ENCODE data around the gene DNLZ. TPM values are rescaled to one million over a fixed set of nuclear protein-coding genes. Genes with fewer than 3 reads are reported as not detected.

The DNLZ gene
- total and polyA plus RNA-seq, 10 of the 15 experiments (the other 5 are each of a cell fraction or from before 2014, with no cell fraction given) = 0.66 to 29.7 (median 14.7) TPM; not detected in 1

DNA sequence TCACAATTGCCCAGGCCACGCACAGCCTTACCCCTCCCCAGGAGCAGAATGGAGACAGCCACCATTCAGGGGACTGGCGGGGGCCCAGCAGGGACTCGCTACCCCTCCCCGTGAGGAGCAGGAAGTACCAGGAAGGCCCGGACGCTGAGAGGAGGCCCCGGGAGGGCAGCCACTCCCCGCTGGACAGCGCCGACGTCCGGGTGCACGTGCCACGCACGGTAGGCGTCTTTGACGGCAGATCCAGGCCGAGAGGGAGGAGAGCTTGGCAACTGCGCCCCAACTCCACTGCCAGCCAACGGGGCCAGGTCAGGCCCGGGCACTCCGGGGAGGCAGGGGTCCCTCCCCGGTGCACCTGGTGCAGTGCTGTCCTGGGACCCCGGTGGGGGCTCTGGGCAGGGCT is 14.0 kb downstream of the DNLZ start:
- no peak overlapping the region for H3K4me3 ChIP-seq
- H3K9me3 ChIP-seq (replicated peaks; ENCODE audit: control insufficient read depth, insufficient read depth, low read length) = no peaks in the 10 kb centered on the region
- no TSS peak for BruUV-seq (replicated peaks)
- DNase-seq (ENCODE audit: low read depth, low spot score) (no peak), FAIRE-seq (no peak), ATAC-seq (no peak)
- RAD21 ChIA-PET (ENCODE audit: unreplicated experiment) = no interaction called here
- in situ Hi-C loops (cut with MboI) = no loop called here
- H3K27ac ChIP-seq (ENCODE audit: control insufficient read depth, insufficient read depth) = no peak overlapping the region
- H3K36me3 ChIP-seq (ENCODE audit: control insufficient read depth in 2 of 2, insufficient read depth in 2 of 2, low read length in 1 of 2) = no peaks in the 10 kb centered on the region
- no peak overlapping the region for H3K9ac ChIP-seq (ENCODE audit: control insufficient read depth, insufficient read depth, low read length)
- no peaks in the 10 kb centered on the region for H3K79me2 ChIP-seq (ENCODE audit: control insufficient read depth, insufficient read depth, low read length)
- no peaks in the 10 kb centered on the region for H4K20me1 ChIP-seq (ENCODE audit: control insufficient read depth, insufficient read depth)
- H2AFZ ChIP-seq (ENCODE audit: control insufficient read depth, low read depth, low read length) = no peak overlapping the region
- SMC1A ChIA-PET (ENCODE audit: uncharacterized antibody, unreplicated experiment) = no interaction called here
- H3K27me3 ChIP-seq (replicated peaks in 1 of 2; ENCODE audit: control insufficient read depth in 2 of 2, insufficient read depth in 2 of 2, low read length in 1 of 2) = no peaks in the 10 kb centered on the region; a peak in 1 of 4 replicates
- H3K4me1 ChIP-seq (ENCODE audit: control insufficient read depth, insufficient read depth, low read length) = no peaks in the 10 kb centered on the region
- CTCF ChIA-PET = no interaction called here
- POLR2A ChIA-PET = no interaction called here
- no peak overlapping the region for H3K4me2 ChIP-seq (ENCODE audit: control insufficient read depth, insufficient read depth)
- intact Hi-C loops (cut with micrococcal nuclease; ENCODE audit: unreplicated experiment) = no loop called here
- WGBS (ENCODE audit: insufficient coverage, insufficient replicate concordance, low lambda C conversion rate, missing lambda C conversion rate) = 29% methylated on average over 24 of the region's 24 CpGs
- TF ChIP-seq TAF1 (IDR thresholded peaks at IDR 0.05; ENCODE audit: borderline replicate concordance, low read depth, low read length) = no peak
- TF ChIP-seq, protein P1, sequence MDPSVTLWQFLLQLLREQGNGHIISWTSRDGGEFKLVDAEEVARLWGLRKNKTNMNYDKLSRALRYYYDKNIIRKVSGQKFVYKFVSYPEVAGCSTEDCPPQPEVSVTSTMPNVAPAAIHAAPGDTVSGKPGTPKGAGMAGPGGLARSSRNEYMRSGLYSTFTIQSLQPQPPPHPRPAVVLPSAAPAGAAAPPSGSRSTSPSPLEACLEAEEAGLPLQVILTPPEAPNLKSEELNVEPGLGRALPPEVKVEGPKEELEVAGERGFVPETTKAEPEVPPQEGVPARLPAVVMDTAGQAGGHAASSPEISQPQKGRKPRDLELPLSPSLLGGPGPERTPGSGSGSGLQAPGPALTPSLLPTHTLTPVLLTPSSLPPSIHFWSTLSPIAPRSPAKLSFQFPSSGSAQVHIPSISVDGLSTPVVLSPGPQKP (IDR thresholded peaks at IDR 0.05; ENCODE audit: low read depth, low read length) = no peak
- TF ChIP-seq, protein P2, sequence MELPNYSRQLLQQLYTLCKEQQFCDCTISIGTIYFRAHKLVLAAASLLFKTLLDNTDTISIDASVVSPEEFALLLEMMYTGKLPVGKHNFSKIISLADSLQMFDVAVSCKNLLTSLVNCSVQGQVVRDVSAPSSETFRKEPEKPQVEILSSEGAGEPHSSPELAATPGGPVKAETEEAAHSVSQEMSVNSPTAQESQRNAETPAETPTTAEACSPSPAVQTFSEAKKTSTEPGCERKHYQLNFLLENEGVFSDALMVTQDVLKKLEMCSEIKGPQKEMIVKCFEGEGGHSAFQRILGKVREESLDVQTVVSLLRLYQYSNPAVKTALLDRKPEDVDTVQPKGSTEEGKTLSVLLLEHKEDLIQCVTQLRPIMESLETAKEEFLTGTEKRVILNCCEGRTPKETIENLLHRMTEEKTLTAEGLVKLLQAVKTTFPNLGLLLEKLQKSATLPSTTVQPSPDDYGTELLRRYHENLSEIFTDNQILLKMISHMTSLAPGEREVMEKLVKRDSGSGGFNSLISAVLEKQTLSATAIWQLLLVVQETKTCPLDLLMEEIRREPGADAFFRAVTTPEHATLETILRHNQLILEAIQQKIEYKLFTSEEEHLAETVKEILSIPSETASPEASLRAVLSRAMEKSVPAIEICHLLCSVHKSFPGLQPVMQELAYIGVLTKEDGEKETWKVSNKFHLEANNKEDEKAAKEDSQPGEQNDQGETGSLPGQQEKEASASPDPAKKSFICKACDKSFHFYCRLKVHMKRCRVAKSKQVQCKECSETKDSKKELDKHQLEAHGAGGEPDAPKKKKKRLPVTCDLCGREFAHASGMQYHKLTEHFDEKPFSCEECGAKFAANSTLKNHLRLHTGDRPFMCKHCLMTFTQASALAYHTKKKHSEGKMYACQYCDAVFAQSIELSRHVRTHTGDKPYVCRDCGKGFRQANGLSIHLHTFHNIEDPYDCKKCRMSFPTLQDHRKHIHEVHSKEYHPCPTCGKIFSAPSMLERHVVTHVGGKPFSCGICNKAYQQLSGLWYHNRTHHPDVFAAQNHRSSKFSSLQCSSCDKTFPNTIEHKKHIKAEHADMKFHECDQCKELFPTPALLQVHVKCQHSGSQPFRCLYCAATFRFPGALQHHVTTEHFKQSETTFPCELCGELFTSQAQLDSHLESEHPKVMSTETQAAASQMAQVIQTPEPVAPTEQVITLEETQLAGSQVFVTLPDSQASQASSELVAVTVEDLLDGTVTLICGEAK (IDR thresholded peaks at IDR 0.05; ENCODE audit: borderline replicate concordance) = no peak
- TF ChIP-seq NBN (IDR thresholded peaks at IDR 0.05) = no peak
- TF ChIP-seq NFXL1 (IDR thresholded peaks at IDR 0.05; ENCODE audit: borderline replicate concordance) = no peak
- no peak for TF ChIP-seq SUZ12 (IDR thresholded peaks at IDR 0.05; ENCODE audit: unreplicated experiment)
- TF ChIP-seq EED (IDR thresholded peaks at IDR 0.05; ENCODE audit: low read depth) = no peak
- no peak for TF ChIP-seq TBL1XR1 (IDR thresholded peaks at IDR 0.05; ENCODE audit: low read depth, low read length)
- TF ChIP-seq ETV6 (conservative IDR thresholded peaks at IDR 0.05 in 1 of 2, IDR thresholded peaks at IDR 0.05 in 1 of 2; ENCODE audit: borderline replicate concordance in 1 of 2, low read depth in 1 of 2) = no peak
- TF ChIP-seq, protein P3, sequence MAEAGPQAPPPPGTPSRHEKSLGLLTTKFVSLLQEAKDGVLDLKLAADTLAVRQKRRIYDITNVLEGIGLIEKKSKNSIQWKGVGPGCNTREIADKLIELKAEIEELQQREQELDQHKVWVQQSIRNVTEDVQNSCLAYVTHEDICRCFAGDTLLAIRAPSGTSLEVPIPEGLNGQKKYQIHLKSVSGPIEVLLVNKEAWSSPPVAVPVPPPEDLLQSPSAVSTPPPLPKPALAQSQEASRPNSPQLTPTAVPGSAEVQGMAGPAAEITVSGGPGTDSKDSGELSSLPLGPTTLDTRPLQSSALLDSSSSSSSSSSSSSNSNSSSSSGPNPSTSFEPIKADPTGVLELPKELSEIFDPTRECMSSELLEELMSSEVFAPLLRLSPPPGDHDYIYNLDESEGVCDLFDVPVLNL (IDR thresholded peaks at IDR 0.05; ENCODE audit: low read depth, low read length) = no peak
- TF ChIP-seq MTA3 (IDR thresholded peaks at IDR 0.05; ENCODE audit: borderline replicate concordance, low read length) = no peak
- TF ChIP-seq, protein P4, sequence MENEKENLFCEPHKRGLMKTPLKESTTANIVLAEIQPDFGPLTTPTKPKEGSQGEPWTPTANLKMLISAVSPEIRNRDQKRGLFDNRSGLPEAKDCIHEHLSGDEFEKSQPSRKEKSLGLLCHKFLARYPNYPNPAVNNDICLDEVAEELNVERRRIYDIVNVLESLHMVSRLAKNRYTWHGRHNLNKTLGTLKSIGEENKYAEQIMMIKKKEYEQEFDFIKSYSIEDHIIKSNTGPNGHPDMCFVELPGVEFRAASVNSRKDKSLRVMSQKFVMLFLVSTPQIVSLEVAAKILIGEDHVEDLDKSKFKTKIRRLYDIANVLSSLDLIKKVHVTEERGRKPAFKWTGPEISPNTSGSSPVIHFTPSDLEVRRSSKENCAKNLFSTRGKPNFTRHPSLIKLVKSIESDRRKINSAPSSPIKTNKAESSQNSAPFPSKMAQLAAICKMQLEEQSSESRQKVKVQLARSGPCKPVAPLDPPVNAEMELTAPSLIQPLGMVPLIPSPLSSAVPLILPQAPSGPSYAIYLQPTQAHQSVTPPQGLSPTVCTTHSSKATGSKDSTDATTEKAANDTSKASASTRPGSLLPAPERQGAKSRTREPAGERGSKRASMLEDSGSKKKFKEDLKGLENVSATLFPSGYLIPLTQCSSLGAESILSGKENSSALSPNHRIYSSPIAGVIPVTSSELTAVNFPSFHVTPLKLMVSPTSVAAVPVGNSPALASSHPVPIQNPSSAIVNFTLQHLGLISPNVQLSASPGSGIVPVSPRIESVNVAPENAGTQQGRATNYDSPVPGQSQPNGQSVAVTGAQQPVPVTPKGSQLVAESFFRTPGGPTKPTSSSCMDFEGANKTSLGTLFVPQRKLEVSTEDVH (IDR thresholded peaks at IDR 0.05; ENCODE audit: low read depth, partially characterized antibody) = no peak

Data from GM12878 (cell line).